NCI-H1092 treated with DMSO at 0.1 percent for 48 hours (cell line): Measurements from ENCODE around the gene MICAL3.
"Not testable (repeated sequence)": the region's sequence is repeated elsewhere in the genome, so short reads cannot be mapped to it uniquely, and the experiment has no call there.

Experiments
- DNase-seq: peaks from one replicate; lab custom pipeline; 2025; lab: John Stamatoyannopoulos, UW

MICAL3 gene

DNA sequence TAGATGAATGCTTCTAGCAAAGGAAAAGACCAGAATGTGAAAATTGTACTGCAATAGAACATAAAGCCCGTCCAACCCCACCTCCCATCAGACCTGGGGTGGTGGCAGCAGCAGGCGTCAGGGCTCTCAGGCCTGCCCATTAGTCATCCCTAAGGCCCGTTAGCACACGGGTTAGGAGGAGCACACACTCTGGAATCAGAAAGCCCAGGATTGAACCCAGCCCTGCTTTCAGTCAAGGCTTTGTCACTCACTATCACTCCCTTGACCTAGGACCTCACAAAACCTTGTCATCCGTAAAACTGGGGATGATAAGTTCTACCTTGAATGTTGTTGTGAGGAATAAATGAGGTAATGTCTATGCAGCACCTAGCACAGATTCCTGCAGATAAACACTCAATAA, 26.9 kb downstream of the MICAL3 start:
- DNase-seq = no peak

DNA sequence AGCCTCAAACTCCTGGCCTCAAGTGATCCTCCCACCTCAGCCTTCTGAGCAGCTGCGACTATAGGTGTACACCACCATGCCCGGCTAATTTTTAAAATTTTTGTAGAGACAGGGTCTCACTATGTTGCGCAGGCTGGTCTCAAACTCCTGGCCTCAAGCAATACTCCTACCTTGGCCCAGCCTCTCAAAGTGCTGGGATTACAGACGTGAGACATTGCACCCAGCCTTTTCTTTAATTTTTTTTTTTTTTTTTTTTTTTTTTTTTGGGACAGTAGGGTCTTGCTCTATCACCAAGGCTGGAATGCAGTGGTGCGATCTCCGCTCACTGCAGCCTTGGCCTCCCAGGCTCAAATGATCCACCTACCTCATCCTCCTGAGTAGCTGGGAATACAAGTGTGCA, 29.1 kb downstream of the MICAL3 start:
- DNase-seq = not testable (repeated sequence)

DNA sequence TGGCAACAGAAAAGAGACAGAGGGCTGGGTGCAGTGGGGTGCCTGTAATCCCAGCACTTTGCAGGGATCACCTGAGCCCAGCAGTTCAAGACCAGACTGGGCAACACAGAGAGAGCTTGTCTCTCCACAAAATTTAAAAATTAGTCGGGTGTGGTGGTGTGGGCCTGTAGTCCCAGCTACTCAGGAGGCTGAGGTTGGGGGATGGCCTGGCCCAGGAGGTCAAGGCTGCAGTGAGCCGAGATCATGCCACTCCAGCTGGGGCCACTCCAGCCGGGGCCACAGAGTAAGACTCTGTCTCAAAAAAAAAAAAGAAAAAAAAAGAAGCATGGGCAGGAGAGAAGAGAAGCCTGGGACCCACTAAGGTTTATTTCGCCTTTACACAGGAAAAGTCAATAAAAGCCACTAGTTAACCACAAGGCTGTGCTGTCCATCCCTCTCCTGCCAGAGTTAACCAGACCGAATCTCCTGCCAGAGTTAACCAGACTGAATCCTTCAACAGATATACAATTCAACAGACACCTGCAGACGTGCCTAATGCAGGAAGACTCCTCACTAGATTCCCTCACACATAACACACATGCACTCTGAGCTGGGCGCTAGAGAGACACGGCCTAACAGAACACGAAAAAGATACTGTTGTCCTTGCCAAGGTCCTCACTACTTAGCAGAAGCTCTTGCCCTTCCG, 29.8 kb downstream of the MICAL3 start:
- DNase-seq = no peak

DNA sequence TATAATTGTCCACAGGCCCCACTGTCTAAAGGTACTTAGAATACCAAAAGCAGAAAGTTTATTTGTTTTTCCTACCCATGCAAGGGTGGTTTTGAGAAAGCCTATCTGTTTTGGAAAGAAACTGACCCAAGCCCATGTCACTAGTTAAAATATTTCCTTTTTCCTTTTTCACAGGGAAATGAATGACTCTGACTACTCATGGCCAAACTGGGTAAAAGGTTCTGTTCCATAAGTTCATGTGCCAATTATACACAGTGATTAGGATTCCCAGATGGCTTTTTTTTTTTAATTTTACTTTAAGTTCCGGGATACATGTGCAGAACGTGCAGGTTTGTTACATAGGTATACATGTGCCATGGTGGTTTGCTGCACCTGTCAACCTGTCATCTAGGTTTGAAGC, 31.4 kb downstream of the MICAL3 start:
- not testable (repeated sequence) for DNase-seq

DNA sequence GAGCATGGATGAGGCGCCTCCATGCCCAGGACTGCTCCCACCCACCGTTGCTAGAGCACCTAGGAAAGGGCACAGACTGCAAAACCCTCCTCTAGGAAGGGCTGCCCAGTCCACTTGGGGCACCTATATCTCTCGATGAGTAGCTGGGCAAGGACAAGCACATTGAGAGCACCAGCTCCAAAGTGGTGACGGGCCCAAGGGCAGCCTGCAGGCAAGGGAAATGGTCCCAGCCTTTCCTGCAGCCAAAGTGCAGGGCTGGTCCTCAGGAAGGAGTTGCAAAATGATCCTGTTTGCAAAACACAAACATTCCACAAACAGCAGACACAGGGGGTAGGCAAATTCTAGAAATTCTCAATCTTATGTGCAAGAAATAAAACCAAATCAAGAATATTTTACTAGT, 32.4 kb downstream of the MICAL3 start:
- not testable (repeated sequence) for DNase-seq

DNA sequence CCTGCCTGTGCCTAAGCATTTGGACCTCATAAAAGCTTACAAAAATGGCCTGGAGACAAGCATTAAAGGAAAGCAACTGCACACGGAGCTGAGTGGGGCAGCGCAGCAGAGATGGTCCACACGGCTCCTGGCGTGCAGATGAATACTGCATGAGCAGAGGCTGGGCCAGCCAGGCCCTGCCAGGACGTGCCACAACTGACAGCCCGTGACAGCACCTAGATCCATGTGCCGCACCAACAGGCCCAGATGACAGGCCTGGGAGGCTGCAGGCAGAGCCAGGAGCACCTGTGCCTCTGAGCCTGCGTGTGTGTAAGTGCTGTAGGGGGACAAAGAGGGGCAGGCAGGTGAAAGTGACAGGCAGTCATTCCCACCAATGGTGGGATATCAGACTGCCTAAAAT, 33.4 kb downstream of the MICAL3 start:
- no peak for DNase-seq

DNA sequence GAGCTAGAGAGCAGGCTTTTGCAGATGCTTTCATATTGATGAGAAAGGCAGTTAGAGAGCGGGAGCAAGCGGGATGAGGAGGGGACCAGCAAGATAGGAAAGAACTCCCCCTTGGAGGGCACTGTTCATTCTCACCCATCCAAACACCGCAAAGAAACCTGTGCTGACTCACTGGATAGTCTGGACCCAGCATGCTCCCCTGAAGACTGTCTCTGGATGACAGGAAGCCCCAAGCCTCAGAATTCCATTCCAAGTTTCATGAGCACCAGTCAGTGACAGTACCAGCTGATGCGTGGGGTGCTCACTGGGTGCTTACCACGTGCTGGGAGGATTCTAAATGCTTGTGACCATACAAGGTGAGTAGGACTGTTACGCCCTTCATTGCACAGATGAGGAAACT, 34.2 kb downstream of the MICAL3 start:
- DNase-seq = no peak

DNA sequence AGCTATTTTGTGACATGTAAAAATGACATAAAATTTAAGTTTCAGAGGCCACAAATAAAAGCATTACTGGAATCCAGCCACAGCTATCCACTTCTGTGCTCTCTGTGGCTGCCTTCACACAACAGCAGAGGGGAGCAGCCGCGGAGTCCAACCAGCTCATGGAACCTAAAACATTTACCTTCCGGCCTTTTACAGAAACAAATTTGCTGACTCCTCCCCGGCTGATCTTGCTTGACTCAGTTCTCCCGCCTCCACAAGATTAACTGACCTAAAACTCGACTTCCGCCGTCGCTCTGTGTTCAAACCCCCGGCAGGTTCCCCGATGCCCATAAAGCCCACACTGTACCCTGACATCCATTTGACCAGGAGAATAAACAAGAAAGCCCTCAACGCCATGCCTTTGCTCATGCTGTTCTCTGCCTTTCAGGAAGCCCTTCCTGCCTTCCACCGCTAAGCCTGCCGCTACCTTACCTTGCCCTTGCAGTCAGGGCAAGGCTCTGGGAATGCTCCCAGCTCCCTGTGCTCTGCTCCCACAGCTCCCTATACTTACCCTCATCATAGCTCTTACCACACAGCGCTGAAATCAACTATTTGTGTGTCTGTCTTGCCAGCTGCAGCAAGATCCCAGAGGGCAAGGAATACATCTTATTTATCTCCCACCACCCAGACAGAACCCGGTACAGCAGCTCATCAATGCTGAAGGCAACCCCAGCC, 35.4 kb downstream of the MICAL3 start:
- no peak for DNase-seq

DNA sequence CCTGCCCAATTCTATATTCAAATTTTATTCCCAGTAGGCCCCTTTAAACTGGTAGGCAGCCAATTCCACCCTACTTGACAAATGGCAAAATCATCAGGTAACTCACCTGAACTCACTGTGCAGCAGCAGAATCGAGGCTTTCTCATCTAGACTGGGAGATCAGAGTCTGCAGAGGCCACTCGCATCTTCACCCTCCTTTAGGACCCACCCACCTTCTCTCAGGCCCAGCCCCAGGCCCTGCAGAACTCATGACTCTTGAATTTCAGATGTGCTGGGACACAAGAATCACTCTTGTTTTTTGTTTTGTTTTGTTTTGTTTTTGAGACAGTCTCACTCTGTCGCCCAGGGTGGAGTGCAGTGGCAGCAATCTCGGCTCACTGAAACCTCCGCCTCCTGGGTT, 38.8 kb downstream of the MICAL3 start:
- DNase-seq = no peak

DNA sequence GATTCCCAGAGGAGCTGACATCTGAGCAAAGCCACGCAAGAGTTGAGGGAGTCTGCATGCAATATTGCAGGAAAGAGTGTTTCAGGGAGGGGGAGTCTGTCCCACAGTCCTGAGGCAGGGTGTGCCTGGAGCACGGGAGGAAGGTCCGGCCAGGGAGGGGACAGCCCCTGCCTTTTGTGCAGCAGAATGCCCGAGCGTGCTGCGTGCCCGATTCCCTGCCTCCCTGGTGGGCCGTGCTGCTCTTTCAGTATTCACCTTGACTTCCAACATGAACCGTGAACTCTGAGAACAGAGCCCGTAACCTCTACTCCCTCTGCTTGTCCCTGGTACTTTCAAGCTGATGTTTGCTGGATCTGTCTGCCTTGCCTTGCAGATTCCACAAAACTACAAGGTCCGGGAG, 39.3 kb downstream of the MICAL3 start:
- not testable (repeated sequence) for DNase-seq

DNA sequence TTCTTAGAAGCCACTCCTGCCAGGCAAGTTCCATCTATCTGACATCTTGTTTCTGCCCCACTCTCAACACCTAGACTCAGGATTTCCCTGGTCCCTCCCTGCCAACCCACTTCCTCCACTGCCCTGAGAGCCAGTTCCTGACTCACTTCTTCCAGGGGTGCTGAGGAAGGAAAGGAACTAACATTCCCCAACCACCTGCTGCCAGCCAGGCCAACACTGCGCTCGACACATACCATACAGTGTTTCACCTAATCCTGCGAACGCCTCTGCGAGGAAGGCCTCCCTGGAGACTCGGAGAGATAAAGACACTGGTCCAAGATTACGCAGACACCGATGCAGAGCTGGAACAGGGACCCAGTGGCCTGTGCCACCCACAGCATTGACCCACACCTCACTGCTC, 40.2 kb downstream of the MICAL3 start:
- DNase-seq = no peak

DNA sequence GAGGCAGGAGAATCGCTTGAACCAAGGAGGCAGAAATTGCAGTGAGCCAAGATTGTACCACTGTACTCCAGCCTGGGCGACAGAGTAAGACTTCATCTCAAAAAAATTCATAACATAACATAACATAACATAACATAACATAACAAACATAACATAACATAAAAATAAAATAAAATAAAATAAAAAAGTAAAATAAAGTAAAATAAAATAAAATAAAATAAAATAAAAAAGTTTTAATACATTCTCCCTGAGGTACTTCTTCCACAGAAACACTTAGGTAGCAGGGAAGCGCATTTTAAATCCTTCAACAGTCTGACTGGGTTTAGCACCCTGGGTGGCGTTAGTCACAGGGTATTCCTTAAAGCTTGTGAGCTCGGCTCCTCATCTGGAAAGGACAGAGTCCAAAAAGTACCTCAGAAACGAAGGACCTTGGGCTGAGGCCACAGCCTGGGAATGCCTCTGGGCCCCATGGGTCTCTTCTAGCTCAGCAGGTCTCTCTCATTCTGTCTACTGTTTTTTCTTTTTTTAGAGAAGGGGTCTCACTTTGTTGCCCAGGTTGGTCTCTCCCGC, 41.7 kb downstream of the MICAL3 start:
- no peak for DNase-seq

DNA sequence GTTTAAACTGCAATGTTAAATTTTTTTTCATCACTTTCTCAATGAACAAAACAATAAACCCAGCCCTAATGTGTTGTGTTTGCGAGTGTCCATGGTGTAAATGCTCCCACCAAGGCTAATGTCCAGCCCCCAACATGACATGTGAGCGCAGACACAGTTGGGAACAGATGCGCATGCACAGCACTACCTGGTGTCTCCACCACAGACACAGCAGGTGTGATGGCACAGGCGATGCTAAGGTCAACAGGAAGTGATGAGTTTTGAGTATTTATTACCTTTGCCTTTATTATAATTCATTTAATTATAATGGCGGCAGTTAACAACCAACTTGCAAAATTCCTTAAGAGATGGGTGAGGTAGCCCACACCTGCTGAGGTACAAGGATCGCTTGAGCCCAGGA, 42.9 kb downstream of the MICAL3 start:
- DNase-seq = no peak

DNA sequence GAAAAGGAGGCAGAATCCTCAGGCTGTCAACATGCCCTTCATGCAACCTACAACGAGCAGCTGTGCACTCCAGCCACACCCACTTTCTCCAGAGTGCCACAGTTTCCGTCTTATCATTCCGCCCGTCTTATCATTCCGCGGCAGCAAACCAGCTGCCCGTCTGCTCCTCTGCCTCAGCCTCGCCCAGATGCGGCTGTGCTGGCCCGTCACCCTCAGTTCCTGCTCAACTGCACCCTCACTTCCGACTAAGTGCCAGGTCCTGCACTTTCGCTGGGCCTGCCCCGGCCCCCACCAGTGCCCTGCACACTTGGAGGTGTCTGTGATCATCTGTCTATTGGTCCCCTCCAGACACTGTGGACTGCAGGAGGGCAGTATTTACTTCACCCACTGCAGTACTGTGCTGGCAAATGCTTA, 43.7 kb downstream of the MICAL3 start:
- no peak for DNase-seq

DNA sequence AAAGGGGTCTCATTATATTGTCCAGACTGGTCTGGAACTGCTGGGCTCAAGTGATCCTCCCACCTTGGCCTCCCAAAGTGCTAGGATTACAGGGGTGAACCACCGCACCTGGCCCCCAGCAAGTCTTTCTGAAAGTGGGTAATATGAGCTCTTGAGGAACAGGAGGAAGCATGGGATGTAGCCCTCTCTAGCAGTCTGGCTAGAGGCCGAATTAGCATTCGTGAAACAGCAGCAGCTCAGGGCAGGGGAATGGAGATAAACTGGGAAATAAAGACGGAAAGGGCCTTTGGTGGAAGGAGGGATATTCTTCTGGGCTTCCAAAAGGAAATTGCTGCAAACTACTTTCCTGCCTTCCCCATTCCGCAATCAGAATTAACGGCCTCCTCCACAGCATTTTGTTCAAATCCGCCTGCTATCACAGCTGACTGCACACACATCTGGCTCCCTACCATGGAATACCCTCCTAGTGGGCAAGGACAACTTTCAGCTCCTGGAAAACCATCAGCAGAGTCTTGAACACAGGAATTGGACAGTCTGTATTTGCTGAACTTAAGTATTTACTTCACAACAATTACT, 44.3 kb downstream of the MICAL3 start:
- DNase-seq = no peak

DNA sequence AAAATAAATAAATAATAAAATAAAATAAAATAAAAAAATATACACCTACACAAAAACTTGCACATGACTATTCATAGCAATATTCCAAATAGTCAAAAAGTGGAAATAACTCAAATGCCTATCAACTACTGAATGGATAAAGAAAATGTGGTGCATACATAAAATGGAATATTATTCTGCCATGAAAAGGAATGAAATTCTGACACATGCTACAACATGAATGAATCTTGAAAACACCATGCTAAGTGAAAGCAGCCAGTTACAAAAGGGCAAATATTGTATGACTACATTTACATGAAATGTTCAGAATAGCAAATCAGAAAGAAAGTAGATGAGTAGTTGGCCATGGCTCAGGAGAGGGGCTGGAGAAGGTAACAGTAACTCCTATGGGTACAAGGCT, 46.3 kb downstream of the MICAL3 start:
- no peak for DNase-seq

DNA sequence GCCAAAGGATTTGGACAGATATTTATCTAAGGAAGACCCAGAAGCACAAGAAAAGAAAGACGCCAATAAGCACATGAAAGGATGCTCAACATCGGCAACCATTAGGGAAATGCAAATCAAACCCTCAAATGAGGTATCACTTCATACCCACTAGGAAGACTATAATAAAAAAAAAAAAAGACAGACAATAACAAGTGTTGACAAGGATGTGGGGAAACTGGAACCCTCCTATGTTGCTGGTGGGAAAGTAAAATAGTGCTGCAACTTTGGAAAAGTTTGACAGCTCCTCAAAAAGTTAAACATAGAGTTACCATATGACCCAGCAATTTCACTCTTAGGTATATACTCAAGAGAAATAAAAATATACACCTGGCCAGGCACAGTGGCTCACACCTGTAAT, 47.0 kb downstream of the MICAL3 start:
- DNase-seq = no peak

DNA sequence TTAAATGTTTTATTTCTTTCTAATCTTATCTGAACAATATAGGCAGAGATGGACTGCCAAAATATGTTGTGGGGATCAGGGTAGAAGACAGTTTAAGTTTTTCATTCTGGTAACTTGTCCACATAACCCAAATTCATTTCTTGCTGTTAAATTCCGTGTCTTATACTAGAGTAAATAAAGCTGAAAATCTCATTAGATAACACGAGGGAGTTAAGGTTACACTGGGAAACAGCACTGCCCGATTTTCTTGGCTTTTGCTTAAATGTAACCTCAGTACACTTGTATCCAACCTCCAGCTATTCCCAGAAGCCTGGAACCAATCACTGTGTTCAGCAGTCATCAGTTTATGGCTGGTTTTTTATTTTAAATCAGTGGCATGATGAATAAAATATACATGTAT, 48.2 kb downstream of the MICAL3 start:
- DNase-seq = no peak

DNA sequence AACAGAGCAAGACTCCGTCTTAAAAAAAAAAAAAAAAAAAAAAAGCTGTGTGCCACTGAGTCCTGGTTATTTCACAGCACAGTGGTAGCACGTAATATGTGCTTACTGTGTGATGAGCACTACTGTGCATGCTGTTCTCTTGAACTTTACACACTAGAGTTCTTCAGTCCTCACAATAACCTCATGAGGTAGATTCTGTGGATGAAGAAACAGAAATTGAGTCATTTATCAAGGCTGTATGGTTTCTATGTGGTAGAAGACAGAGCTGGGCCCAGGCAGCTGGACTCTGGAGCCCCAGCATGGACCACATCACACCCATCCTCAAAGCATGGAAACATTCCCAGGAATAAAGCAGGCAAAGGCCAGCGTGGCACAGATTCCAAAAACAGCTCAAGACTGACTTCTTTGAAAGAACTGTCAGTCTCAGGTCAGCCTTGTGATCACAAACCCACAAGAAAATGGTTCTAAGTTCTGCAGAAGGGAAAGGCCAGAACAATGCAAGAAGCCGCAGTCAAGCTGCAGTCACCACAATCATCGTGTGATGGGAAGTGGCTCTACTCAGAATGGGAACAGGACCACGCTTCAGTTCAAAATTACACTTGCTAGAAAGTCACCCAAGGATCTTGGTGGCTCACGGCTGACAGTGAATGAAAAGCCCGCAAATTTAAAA, 49.5 kb downstream of the MICAL3 start:
- DNase-seq = no peak

DNA sequence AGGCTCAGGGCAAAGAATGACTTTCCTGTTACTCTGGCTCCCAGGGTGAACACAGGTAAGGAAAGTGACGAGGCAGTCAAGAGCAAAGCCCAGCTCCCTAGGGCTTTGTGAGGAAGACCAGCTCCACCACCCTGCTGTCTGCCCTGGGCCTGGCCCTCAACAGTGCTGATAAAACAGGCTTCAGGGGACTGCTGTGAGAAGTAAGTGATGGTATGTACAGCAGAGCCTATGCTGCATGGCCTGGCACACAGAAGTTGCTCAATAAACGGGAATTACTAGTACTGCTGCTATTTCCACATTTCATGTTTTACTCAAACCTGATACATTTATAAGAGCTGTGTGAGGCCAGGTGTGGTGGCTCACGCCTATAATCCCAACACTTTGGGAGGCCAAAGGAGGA, 50.3 kb downstream of the MICAL3 start:
- DNase-seq = no peak

DNA sequence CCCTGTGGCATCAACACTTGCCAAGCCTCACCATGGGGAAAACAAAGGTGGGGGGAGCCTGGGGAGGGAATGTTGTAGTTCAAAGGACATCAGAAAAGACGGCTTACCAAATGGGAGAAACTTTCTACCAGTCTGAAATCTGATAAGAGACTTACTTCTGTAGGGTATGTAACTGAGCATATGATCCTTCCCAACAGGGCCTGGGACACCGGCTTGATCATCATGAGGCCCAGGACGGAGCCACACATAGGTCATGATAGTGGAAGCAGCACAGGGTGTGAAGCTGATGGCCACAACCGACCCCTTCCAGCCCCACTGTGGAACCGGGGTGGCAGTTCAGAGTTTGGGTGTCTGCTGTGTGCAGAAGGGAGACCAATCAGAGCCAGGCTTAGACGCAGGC, 51.1 kb downstream of the MICAL3 start:
- DNase-seq = no peak

DNA sequence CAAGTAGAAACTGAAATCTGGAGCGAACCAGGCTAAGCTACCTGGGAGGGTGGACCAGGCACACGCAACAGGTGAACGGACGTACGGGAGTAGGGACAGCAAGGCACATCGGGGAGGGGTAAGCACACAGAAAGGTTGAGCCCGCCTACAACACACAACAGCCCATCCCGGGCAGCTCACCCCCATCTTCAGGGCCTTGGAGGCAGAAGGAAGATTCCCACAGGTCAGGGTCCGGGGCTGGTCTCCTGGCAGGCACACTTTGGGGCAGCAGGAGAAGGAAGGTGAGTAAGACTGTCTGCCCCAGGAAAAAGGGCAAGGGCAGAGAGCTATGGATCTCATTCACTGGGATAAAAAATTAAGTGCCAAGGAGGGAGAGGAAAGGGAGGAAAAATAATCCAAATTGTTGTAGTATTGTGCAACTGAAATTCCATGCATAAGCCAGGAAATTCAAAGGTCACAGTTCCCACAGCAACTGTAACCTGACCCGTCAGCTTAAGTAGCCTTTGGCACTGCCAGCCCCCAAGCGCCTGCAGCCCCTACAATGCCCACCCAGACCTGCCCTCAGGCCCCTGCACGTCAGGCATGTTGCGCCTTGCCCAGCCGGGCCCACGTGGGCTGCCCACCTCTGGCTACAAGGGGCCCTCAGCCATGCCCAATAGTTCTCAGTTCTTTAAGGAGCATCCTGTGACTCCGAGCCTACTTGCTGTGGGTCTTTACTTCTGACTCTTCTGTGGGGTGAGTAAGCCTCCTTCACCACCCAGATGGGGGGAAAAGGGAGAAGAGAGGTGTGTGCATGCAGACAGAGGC, 51.8 kb downstream of the MICAL3 start:
- no peak for DNase-seq
